GM18511 (cell line): ENCODE data around the gene GLI1.

Experiments used
- ATAC-seq: cut with Tn5 transposase; IDR thresholded peaks from one replicate; pipeline ENCODE4 v1.9.1; 2021; ENCODE audit warnings: mild to moderate bottlenecking, moderate library complexity; ENCODE audit not compliant: unreplicated experiment

GLI1 gene

DNA sequence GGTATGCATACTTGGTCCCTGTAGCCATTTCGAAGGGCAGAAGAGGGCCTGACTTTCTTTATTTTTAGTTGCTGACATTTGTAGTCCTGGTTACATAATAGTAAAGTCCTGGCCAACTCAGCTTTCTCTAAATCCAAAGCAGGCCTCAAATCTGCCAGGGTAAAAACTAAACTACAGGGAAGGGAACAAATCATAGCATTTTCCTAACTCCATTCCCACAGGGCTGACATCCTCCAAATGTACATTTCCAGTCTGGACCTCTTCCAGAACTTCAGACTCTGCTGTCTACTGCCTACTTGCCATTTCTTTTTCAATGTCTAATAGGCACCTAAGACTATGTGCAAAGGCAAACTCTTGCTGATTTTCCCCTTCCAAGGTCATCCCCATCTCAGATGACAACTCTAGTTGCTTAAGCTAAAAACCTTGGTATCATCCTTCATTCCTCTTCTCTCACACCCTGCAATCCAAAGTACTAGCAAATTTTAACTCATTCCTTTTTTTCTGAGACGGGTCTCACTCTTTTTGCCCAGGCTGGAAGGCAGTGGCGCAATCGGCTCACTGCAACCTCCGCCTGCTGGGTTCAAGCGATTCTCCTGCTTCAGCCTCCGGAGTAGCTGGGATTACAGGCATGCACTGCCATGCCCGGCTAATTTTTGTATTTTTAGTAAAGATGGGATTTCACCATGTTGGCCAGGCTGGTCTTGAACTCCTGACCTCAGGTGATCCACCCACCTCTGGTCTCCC, 58.8 kb downstream of the GLI1 start:
- no peak for ATAC-seq

GRCh38 chr12:57518920-57519795, 59.6 kb downstream of the GLI1 start:
- no peak for ATAC-seq

GRCh38 chr12:57519796-57520052, 60.1 kb downstream of the GLI1 start:
- peak; percentile 10 for ATAC-seq

- peak; percentile 66 for ATAC-seq
Measured at GRCh38 chr12:57520053-57520818, 60.7 kb downstream of the GLI1 start, which contains the start of gene DDIT3. Gene DDIT3, minus strand, starts transcription at chr12:57520514. Its CDS starts 3,108 bp downstream, at chr12:57517406.

DNA sequence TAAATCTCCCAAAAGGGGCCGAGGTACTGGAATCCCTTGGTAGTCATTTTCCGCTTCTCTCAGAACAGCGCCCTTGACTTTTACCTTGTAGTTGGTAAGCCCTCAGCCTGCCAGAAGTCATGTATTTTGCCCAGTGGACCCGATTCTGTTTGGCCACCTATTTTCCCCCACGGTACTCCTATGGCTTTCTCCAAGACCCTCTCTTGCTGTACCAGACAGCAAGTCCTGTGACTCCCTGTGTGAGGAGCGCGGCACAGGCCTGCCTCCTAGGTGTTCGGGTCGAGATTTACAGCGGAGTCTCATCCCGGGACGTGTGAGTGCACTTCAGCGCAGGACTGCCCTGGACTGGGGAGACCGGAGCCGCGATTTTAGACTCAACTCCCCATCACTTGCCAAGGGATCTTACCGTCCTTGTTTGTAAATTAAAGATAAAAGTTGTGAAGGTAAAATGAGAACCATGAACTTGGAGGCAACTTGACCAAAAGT, 62.0 kb downstream of the GLI1 start:
- no peak for ATAC-seq
